HepG2 (cell line): Measurements from ENCODE around the gene RCCD1. TPM values are rescaled to one million over a fixed set of nuclear protein-coding genes. Genes with fewer than 3 reads are reported as not detected.

Experiments
- ATAC-seq: fragments of 200-7000 bp; cut with Tn5 transposase; 3 replicates; pipeline ENCODE4 v1.9.1; 2020; ENCODE audit warnings: mild to moderate bottlenecking, moderate library complexity
- BruUV-seq: library from RNA; stranded (reverse); fragments of 400-500 nt; replicated peaks from 2 replicates; lab custom pipeline; 2021; lab: Mats Ljungman, UMichigan
- CTCF ChIA-PET: fragments of 300-600 bp; formaldehyde crosslinking; extraction: SDS; loops from one replicate; lab custom pipeline; 2021; ENCODE audit warnings: low total read pairs, inconsistent platforms, low intra/inter-chr PET ratio; lab: Yijun Ruan, JAX
- POLR2A ChIA-PET: fragments of 350-600 bp; sonication (Branson Sonifier 250); formaldehyde crosslinking; loops from one replicate; lab custom pipeline; 2020; ENCODE audit warnings: antibody characterized with exemption, inconsistent platforms; lab: Yijun Ruan, JAX
- DNase-seq: peaks from one replicate; pipeline ENCODE4 v3.0.0-alpha.2; 2015; ENCODE audit warnings: low spot score
- FAIRE-seq: peaks from 3 replicates; lab custom pipeline; 2011; peaks lifted over from hg19 to GRCh38; lab: Jason Lieb, UNC
- H2AFZ ChIP-seq: one replicate; pipeline ENCODE4 v1.6.1; 2011; ENCODE audit warnings: low read length, inconsistent platforms
- H3K27ac ChIP-seq: fragments of 300-600 bp; 3 replicates; pipeline ENCODE4 v1.8.0; 2011; ENCODE audit warnings: mixed run types, mild to moderate bottlenecking, mixed read lengths, low read length, inconsistent platforms; ENCODE audit not compliant: insufficient read depth; ENCODE audit errors: extremely low read length
- H3K27me3 ChIP-seq, 2 experiments: fragments of 200-600 bp in 1 of 2; 2 replicates in 1 of 2; 3 replicates in 1 of 2; pipeline versions ENCODE4 v1.6.0 to v1.8.0; 2011; ENCODE audit warnings: low read length in 2 of 2, mild to moderate bottlenecking in 2 of 2, moderate library complexity in 2 of 2, inconsistent platforms in 1 of 2; ENCODE audit not compliant: insufficient read depth in 2 of 2, control insufficient read depth in 1 of 2
- H3K36me3 ChIP-seq, 2 experiments: fragments of 200-600 bp in 1 of 2; replicated peaks in 1 of 2; 2 replicates in 1 of 2; 3 replicates in 1 of 2; pipeline versions ENCODE4 v1.5.1 to v1.8.0; 2011; ENCODE audit warnings: low read length in 2 of 2, inconsistent platforms in 1 of 2; ENCODE audit not compliant: insufficient read depth in 2 of 2, control insufficient read depth in 1 of 2
- H3K4me1 ChIP-seq: 2 replicates; pipeline ENCODE4 v1.5.1; 2012; ENCODE audit warnings: low read length, inconsistent platforms; ENCODE audit not compliant: insufficient read depth
- H3K4me2 ChIP-seq: 2 replicates; pipeline ENCODE4 v1.6.0; 2011; ENCODE audit warnings: low read depth, low read length, inconsistent platforms
- H3K4me3 ChIP-seq, 3 experiments: fragments of 200-600 bp in 1 of 3; sonication (generic), shearing (Covaris generic) in 1 of 3; replicated peaks in 1 of 3; 2 replicates each; pipeline ENCODE4 v1.5.1; 2011 to 2016; ENCODE audit warnings: low read length in 3 of 3, inconsistent platforms in 2 of 3, low read depth in 2 of 3, mild to moderate bottlenecking in 2 of 3, control low read depth in 1 of 3, mixed read lengths in 1 of 3; ENCODE audit not compliant: insufficient read depth in 1 of 3
- H3K79me2 ChIP-seq: one replicate; pipeline ENCODE4 v1.6.1; 2011; ENCODE audit warnings: low read length, inconsistent platforms; ENCODE audit not compliant: insufficient read depth
- H3K9ac ChIP-seq: 2 replicates; pipeline ENCODE4 v1.6.0; 2011; ENCODE audit warnings: mild to moderate bottlenecking, low read depth, low read length, inconsistent platforms; ENCODE audit not compliant: insufficient read depth
- H3K9me3 ChIP-seq: 2 replicates; pipeline ENCODE4 v1.5.1; 2012; ENCODE audit warnings: mild to moderate bottlenecking, low read length
- H4K20me1 ChIP-seq: 2 replicates; pipeline ENCODE4 v1.6.0; 2011; ENCODE audit warnings: inconsistent platforms, mild to moderate bottlenecking, low read length, moderate library complexity; ENCODE audit not compliant: insufficient read depth
- CEBPB ChIP-seq: IDR thresholded peaks from 2 replicates; pipeline ENCODE4 v1.6.1; 2011; ENCODE audit warnings: low read depth, low read length, improper control_type of control experiment, borderline replicate concordance
- NFE2 ChIP-seq: sonication (generic); formaldehyde crosslinking; IDR thresholded peaks from 2 replicates; pipeline ENCODE4 v1.4.0; 2020; ENCODE audit warnings: missing genetic modification reagents
- NFKB2 ChIP-seq: sonication (generic); formaldehyde crosslinking; IDR thresholded peaks from 2 replicates; pipeline ENCODE4 v1.4.0; 2020; ENCODE audit warnings: missing genetic modification reagents, borderline replicate concordance
- WGBS: methylation state at CpG from one replicate; pipeline ENCODE4 v1.1.6; 2017; ENCODE audit warnings: low lambda C conversion rate; 5-methylcytosine and 5-hydroxymethylcytosine counted together
- in situ Hi-C: cut with HindIII; loops from 2 replicates; pipeline ENCODE4 v1.10.0; 2017; ENCODE audit warnings: low pct_unique_long_range_greater_than_20kb; ENCODE audit not compliant: extremely low pct_ligation_motif_present
- intact Hi-C: fragments of 100-400 bp; cut with micrococcal nuclease; formaldehyde crosslinking; loops from one replicate; pipeline ENCODE4 v1.10.0; 2022; ENCODE audit not compliant: unreplicated experiment
- polyA plus RNA-seq, 8 experiments: library from polyadenylated mRNA; depleted of rRNA in 3 of 8; stranded (reverse) in 7 of 8; unstranded in 1 of 8; fragments of >200 nt; fragmentation: Illumina TruSeq in 4 of 8; extraction: Trizol in 4 of 8; gene quantifications; 2 replicates each; pipeline versions ENCODE4 v1.2.1 to v1.2.3, GENCODE V29; 2011 to 2016; ENCODE audit warnings: low read depth in 4 of 8, missing spikeins in 1 of 8, mixed read lengths in 1 of 8; ENCODE audit not compliant: insufficient read depth in 1 of 8
- total RNA-seq, 5 experiments: library from RNA; depleted of rRNA; stranded (reverse); fragments of >200 nt; fragmentation: Illumina TruSeq; extraction: Trizol; gene quantifications; 2 replicates each; pipeline ENCODE4 v1.2.3, GENCODE V29; 2016; ENCODE audit warnings: low read depth in 1 of 5

The RCCD1 gene
- total and polyA plus RNA-seq, 2 of the 13 experiments (the other 11 are each of a cell fraction or from before 2014, with no cell fraction given), result 14.1 to 15.1 TPM

DNA sequence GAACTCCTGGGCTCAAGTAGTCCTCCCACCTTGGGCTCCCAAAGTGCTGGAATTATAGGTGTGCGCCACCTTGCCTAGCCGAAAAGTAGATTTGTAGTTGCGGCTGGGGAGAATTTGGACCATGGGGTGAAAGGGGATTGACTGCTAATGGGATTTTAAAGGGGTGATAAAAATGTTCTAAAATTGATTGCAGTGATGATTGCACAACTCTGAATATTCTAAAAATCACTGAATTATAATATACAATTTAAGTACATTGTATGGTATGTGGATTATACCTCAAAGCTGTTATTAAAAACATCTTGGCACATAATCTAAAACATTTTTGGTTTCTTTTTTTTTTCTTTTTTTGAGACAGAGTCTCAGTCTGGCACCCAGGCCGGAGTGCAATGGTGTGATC, 35.8 kb downstream of the RCCD1 start:
- no peaks in the 10 kb centered on the region for H3K27me3 ChIP-seq
- peaks cover 91% of the 10 kb centered on the region for H3K79me2 ChIP-seq
- H2AFZ ChIP-seq, result no peak overlapping the region
- 0 out of 5 replicates have a peak, but pooled peaks cover 0 to 5% of the 10 kb centered on the region in 2 experiments for H3K36me3 ChIP-seq
- intact Hi-C loops (loop anchor here (10.0 kb wide), 1 partner anchor 56 kb away; the partner anchor contains the start of genes HDDC3 and UNC45A), in situ Hi-C loops (no loop called here)
- 95% methylated on average over 4 of the region's 4 CpGs for WGBS
- FAIRE-seq, result no peak
- TF ChIP-seq CEBPB (peak; percentile 8; the same call in 1 of the 2 replicates), NFKB2 (CRISPR knock-in tag) (no peak)
- ChIA-PET POLR2A (no interaction called here), CTCF (no interaction called here)
- DNase-seq, result no peak
- no peak overlapping the region for H3K27ac ChIP-seq
- BruUV-seq, result no TSS peak
- H3K9me3 ChIP-seq, result no peaks in the 10 kb centered on the region
- H3K9ac ChIP-seq, result no peak overlapping the region
- ATAC-seq, result no peak
- no peak overlapping the region for H3K4me2 ChIP-seq
- H3K4me3 ChIP-seq, result no peak overlapping the region
- H3K4me1 ChIP-seq, result peaks cover 38% of the 10 kb centered on the region
- H4K20me1 ChIP-seq, result peaks cover 7% of the 10 kb centered on the region

GRCh38 chr15:90991587-90992285, 37.1 kb downstream of the RCCD1 start:
- Histone ChIP-seq H3K4me1 (peaks cover 44% of the 10 kb centered on the region), H3K27ac (peak overlapping the region; percentile 28), H3K36me3 (no peaks in the 10 kb centered on the region), H3K27me3 (no peaks in the 10 kb centered on the region), H2AFZ (peak overlapping the region; percentile 63), H3K4me2 (peak overlapping the region; percentile 61), H3K9ac (no peak overlapping the region; the same call in 1 of the 2 replicates), H3K4me3 (peak overlapping the region in 1 of 3 experiments; percentile 40; a peak in 1 of 6 replicates), H3K79me2 (peaks cover 82% of the 10 kb centered on the region), H4K20me1 (peaks cover 7% of the 10 kb centered on the region), H3K9me3 (no peaks in the 10 kb centered on the region)
- in situ Hi-C loops, result no loop called here
- TF ChIP-seq NFE2, result no peak
- ChIA-PET CTCF (no interaction called here), POLR2A (no interaction called here)
- no peak for ATAC-seq
- 74% methylated on average over 6 of the region's 6 CpGs for WGBS
- DNase-seq, result no peak
- intact Hi-C loops, result loop anchor here (10.0 kb wide), 1 partner anchor 57 kb away; the partner anchor contains the start of genes HDDC3 and UNC45A
- no peak for FAIRE-seq
- no TSS peak for BruUV-seq
